ENCODE data around the gene AZGP1.
A peak's percentile ranks its signal among the peaks of the same experiment; 100 is the strongest.
"Not testable (repeated sequence)": the region's sequence is repeated elsewhere in the genome, so short reads cannot be mapped to it uniquely, and the experiment has no call there.

Gene AZGP1

GRCh38 chr7:99975782-99976521 is at the start of gene AZGP1:
AZGP1 (minus strand) TSS chr7:99976031; CDS start chr7:99976020, 11 bp downstream.
- DNase-seq = no peak

DNA sequence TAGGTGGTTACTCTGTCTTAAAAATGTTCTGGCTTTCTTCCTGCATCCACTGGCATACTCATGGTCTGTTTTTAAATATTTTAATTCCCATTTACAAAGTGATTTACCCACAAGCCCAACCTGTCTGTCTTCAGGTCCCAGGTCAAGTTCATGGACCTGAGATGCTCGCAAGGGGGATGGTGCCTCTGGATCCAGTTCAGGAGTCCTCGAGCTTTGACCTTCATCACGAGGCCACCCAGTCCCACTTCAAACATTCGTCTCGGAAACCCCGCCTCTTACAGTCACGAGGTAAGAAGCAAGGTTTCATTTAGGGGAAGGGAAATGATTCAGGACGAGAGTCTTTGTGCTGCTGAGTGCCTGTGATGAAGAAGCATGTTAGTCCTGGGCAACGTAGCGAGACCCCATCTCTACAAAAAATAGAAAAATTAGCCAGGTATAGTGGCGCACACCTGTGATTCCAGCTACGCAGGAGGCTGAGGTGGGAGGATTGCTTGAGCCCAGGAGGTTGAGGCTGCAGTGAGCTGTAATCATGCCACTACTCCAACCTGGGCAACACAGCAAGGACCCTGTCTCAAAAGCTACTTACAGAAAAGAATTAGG is 48.3 kb upstream of the AZGP1 start:
- DNase-seq = no peak

GRCh38 chr7:100023526-100023925 is 47.7 kb upstream of the AZGP1 start:
- DNase-seq = no peak

DNA sequence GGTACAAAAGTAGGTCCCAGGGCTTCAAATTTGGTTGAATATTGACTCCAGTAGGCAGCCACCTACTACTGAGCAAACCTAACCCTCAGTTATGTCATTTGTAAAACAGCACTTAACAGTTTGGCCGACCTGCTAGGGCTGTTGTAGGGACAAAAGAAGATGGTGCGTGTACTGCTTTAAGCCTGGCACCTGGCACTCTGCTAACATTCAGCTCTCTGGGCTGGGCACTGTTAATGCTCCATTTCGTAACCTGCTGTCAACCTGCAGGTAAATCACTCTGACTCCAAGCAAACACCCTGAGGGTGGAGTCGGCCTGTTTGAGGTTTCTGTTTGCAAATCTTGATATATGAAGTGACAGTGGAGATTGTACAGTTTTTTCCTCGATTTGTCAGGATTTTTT is 46.8 kb upstream of the AZGP1 start:
- no peak for DNase-seq

DNA sequence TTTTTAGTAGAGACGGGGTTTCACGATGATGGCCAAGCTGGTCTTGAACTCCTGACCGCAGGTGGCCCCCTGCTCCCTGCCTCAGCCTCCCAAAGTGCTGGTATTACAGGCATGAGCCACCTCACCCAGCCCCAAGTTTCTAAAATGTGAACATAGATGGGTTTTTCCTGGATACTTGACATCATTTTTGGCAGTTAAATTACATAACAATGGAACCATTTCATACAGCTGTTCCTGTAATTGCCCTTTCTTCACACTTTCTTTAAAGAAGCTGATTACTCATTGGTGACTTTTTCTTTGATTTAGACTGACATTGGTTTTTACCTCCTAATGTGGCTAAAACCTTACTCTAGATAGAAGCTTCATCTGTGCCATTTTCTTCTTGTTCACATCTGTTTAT is 45.5 kb upstream of the AZGP1 start:
- DNase-seq = no peak

GRCh38 chr7:100019908-100020307 is 44.1 kb upstream of the AZGP1 start:
- no peak for DNase-seq

DNA sequence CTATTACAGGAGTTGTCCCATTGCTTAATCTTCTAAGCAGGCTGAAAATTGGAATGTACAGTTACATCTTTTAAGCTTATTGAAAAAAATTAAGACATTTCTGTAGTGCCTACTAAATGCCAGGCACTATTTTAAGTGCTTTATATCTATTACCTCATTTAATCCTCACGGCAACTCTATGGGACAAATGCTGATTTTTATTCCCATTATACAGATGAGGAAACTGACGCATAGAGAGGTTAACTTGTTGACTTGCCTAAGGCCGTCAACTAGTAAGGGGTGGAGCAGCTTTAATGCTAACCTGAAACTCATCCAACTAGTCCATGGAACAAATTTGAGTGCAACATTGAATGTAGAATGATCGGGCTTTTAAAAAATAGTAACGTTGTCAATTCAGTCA is 42.0 kb upstream of the AZGP1 start:
- DNase-seq = no peak

DNA sequence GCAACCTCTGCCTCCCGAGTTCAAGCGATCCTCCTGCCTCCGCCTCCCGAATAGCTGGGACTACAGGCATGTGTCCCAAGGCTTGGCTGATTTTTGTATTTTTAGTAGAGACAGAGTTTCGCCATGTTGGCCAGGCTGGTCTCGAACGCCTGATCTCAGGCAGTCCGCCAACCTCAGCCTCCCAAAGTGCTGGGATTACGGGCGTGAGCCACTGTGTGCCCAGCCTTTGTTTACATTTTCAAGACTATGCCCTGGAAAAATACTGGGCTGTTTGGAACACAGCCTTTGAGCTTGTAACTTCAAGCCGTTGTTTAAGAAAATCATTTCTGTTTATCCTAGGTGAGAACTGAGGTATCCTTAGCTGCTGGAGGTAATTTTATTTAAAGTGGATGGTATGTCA is 41.5 kb upstream of the AZGP1 start:
- DNase-seq = no peak

DNA sequence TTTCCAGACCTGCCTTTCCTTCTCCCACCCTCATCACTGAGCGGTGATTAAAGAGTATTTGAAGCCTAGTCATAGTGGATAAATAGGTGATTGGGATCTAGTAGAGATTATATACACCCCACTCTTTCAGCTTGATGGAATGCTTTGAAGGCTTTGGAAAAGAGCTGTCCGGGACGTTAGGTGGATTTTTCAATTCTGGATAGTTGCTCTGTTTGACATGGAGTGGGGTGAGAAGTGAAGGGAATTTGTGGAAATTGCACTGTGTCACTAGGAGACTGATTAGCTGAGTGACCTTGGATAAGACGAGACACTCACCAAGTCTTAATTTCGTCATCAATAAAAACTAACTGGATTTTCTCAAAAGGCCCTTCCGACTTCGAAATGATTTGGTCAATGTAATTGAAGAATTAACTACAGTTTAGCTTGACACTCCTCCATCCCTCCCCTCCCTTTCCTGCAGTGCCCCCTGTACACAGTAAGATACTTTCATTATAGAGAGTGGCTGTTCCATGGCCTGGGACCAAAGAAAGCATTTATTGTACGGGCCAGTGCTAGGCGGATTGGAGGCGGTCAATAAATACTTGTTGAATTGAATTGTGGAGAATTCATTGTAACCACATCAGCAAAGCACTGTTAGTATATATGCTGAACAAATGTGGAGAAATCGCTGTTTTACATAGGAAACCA is 40.5 kb upstream of the AZGP1 start:
- DNase-seq = no peak

GRCh38 chr7:100015232-100016214 is 39.7 kb upstream of the AZGP1 start, which contains the start of gene ZKSCAN1:
ZKSCAN1 (plus strand) TSS chr7:100015596; CDS start chr7:100023507, 7,911 bp downstream.
- peak; percentile 85 for DNase-seq

DNA sequence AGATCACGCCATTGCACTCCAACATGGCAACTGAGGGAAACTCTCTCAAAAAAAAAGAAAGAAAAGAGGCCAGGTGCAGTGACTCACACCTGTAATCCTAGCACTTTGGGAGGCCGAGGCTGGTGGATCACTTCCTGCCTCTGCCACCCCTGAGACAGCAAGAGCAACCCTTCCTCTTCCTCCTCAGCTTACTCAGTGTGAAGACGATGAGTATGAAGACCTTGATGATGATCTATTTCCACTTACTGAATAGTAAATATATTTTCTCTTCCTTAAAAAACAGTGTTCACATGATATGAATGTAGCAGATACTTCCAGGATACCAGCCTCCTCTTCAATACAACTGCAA is 37.5 kb upstream of the AZGP1 start:
- no peak for DNase-seq

DNA sequence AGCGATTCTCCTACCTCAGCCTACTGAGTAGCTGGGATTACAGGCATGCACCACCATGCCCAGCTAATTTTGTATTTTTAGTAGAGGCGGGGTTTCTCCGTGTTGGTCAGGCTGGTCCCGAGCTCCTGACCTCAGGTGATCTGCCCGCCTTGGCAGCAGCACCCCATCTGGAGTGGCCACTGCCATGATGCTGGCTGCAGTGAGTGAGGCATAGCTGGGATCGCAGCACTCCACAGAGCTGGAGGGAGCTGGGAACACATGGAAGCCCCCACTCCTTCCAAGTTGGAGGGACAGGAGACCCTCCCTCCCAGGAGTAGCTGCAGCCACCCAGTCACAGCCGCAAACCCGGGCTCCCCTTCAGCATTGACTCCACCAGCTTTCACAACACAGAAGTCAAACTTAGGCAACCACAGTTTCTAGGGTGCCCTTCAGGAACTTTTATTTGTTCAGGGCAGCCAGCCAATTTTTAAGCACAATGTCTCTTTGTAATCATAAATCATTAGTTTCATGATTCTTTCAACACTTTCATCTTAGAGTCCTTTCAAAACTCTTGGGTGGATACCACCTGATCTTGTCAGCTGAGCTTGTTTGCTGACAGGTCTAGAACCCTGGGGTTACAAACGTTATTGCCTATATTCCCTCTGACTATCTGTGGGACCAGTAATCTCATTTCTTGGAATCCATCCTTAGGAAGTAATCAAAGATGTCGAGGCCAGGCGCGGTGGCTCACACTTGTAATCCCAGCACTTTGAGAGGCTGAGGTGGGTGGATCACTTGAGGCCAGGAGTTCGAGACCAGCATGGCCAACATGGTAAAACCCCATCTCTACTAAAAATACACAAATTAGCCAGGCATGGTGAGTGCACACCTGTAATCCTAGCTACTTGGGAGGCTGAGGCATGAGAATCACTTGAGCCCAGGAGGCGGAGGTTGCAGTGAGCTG is 36.8 kb upstream of the AZGP1 start:
- not testable (repeated sequence) for DNase-seq

GRCh38 chr7:100011516-100011915 is 35.7 kb upstream of the AZGP1 start:
- no peak for DNase-seq

DNA sequence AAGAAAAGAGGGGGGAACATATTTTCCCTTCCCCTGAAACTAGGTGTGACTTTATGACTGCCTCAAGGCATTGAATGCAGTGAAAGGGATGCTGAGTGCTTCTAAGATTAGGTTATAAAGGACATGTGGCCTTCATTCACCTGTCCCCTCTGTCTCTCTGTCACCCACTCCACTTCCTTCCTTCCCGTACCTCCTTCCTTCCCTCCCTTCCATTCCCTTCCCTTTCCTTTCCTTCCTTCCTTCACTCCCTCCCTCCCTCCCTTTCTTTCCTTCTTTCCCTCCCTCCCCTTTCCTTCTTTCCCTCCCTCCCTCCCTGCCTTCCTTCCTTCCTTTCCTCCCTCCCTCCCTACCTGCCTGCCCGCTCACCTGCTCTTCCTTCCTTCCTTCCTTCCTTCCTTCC is 35.1 kb upstream of the AZGP1 start:
- DNase-seq = no peak

- DNase-seq = not testable (repeated sequence)
These were observed 34.1 kb upstream of the AZGP1 start for GRCh38 chr7:100009952-100010351.

GRCh38 chr7:100008525-100008924 is 32.7 kb upstream of the AZGP1 start:
- DNase-seq = no peak

GRCh38 chr7:100007887-100008286 is 32.1 kb upstream of the AZGP1 start:
- DNase-seq = no peak

- DNase-seq = no peak
These were observed 28.2 kb upstream of the AZGP1 start for GRCh38 chr7:100003711-100004661.

DNA sequence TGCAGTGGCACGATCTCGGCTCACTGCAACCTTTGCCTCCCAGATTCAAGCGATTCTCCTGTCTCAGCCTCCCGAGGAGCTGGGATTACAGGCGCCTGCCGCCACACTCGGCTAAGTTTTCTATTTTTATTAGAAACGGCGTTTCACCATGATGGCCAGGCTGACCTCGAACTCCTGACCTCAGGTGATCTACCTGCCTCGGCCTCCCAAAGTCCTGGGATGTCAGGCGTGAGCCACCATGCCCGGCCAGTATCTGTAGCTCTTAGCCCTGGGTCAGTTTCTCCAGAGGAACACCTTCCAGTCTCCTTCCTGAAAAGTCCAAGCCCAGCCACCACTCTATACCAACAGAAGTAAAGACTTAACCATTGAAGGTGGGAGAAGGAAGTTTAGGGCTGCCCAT is 24.4 kb upstream of the AZGP1 start:
- no peak for DNase-seq

DNA sequence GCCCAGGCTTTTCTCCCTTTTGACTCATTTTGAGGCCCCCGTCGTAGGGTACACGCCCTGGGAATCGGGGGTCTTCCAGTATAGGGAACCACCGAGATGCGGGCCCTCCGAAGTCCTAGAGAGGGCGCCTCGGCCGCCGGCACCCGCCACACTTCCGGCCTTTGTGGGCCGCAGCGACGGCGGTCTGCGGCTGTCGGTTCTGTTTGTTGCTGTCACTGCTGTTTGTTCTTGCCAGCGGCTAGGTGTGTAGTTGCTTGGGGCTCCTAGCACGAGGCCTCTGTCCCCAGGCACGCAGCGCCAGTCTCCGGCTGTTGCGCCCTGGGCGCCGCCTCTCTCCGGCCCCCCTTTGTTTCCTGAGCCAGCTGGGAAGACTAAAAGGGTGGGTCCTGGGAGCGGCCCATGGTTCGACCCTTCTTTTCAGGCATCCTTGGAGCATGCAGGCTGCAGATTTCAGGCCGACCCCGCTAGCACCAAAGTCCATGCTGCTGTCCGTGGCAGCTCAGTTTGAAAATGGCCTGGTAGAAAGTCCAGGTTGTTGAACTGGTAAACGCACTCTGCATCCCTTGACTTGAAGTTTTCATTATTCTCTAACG is 21.8 kb upstream of the AZGP1 start:
- no peak for DNase-seq
